ENCODE results near the gene TMEM106C.
"Not testable (repeated sequence)": the region's sequence is repeated elsewhere in the genome, so short reads cannot be mapped to it uniquely, and the experiment has no call there.

Gene TMEM106C

DNA sequence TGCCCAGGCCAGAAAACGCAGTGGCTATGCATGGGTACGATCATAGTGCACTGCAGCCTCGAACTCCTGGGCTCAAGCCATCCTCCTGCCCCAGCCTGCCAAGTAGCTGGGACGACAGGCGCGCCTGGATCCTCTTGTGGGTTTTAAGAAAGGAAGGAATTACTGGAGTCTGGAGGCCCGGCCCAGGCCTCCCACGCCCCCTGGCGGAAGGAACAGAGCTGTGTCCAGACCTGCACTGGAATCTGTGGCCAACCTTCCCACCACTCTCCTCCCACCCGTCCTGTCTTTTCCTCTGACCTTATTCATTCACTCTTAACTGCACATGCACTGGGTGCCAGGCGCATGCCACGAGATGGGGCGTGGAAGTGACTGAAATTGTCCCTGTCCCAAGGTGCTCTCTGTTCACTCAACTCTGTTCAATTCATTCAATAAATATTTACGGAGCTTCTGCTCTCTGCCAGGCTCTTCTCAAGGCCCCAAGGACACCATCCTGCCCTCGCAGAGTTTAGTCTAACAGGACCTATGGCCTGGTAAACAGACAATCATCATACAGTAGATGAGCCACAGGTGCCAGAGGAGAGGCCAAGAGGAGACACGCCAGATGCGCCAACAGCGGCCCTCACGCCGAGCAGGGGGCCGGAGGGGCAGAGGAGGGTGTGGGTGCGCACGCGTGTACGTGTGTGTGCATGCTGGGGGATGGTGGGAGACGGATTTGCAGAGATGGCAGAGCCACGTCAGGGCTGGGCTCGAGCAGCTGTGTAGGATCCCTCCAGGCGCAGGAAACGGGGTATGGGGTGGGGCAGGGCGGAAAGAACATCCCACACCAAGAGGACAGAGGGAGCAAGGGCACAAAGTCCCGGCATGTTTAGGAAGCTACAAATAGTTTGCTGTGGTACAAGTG lies 13.7 kb upstream of the TMEM106C start:
- peak; percentile 25 for DNase-seq (ENCODE audit: low read depth)

DNA sequence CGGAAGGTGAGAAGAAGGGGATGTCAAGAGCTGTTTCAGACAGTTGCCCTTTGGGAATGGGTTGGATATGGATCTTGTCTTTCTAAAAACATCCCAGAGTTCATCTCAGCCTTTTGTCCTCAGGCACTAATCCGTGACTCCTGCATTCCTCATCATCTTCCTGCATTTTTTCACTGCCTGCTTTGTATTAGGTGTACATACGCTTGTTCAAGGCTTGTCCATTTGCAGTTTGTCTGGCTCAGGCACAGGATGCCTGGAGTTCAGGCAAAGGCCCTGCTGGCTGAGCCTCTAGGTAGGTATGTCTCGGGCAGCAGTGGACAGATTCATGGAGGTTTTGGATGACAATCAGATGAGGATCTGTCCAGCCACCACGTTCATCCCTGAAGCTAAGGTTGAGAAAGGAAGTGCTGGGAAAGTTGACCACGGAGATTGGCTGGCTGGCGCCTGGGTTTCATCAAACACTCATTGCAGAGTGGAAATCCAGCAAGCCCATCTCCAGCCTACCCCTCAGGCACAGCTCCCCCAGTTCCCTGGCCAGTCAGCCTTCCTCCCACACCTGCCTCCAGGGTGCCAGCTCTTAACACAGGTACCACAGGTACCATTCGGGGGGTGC lies 12.4 kb upstream of the TMEM106C start:
- DNase-seq (ENCODE audit: low read depth), result no peak

DNA sequence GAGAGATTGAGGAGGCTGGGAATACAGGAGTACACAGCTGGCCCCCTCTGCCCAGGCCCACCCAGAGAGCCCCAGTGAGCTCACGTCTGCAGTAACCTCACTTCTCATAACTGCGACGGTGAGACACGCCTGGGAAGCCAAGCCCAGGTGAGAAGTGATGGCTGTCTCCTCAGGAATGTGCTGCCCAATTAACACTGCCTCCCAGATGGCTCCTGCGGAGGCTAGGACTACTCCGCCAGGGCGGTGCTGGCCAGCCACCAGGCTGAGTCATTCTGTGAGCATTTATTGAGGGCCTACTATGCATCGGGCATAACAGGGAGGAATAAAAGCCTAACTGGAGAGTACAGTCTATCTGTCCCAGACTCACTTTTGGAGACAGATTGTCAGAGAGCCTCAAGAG lies 9.3 kb upstream of the TMEM106C start:
- no peak for DNase-seq (ENCODE audit: low read depth)

DNA sequence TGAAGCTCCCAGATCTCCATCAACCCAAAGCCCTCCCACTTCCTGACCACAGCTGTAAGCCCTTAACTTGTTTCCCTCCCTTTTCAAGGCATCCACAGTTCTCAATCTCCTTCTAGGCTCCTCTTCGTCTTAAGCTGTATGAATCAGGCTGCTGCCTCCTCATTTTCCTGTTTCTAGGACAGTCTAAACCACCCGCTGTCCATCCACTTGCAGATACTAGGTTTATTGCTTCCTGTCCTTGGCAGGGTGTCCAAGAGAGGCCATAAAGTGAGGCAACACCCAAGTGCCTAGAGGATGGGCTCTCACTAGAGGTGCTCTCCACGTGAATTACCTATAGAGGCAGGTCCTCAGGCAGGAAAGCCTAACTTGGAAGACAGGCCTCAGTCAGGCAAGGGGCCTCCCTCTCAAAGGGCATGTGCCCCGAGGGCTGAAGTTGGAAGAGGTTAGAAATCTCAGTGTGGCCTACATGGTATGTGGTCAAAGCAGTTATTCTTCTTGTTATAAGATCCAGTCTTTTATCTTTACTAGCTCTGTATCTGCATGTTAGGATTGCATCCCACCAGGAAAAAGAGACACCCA lies 8.8 kb upstream of the TMEM106C start:
- no peak for DNase-seq (ENCODE audit: low read depth)

DNA sequence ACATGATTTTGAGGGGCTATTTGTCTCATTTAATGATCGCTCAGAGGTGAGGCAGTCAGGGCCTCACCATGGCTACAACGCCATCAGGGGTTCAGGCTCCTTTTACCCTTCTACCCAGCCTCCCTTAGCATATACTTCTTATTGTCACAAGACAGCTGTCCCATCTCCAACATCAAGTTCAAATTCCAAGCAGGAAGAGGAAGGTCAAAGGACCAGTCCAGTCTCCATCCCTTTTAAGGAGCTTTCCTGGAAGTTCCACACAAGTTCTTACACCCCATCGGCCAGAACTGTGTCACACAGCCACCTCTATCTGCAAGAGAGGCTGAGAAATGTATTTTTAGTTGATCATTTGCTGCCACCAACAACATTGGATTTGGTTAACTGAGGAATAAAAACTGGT lies 8.3 kb upstream of the TMEM106C start:
- DNase-seq (ENCODE audit: low read depth), result no peak

DNA sequence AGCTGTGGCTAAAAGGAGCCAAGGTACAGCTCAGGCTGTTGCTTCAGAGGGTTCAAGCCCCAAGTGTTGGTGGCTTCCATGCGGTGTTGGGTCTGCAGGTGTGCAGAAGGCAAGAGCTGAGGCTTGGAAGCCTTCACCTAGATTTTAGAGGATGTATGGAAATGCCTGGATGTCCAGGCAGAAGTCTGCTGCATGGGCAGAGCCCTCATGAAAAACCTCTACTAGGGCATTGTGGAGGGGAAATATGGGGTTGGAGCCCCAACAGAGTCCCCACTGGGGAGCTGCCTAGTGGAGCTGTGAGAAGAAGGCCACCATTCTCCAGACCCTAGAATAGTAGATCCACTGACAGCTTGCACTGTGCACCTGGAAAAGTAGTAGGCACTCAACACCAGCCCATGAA lies 5.7 kb upstream of the TMEM106C start:
- not testable (repeated sequence) for DNase-seq (ENCODE audit: low read depth)

DNA sequence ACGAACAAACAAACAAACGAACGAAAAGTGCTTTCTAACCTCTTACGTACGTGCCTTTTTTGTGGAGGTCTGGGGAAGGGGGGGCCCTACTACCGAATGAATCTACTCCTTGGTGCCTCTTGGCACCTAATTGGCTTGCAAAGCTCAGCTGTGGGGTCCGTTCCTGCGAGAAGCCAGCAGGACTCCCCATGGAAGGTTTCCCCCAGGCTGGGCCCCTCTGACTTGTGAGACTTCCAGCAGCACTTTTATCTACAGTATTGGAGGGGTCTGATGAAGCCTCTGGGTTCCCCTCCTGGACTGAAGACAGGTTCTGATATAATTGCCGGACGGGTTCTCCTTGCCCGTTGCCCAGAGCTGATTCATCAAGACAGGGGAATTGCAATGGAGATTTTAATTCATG lies 1.2 kb upstream of the TMEM106C start:
- DNase-seq (ENCODE audit: low read depth), result no peak

DNA sequence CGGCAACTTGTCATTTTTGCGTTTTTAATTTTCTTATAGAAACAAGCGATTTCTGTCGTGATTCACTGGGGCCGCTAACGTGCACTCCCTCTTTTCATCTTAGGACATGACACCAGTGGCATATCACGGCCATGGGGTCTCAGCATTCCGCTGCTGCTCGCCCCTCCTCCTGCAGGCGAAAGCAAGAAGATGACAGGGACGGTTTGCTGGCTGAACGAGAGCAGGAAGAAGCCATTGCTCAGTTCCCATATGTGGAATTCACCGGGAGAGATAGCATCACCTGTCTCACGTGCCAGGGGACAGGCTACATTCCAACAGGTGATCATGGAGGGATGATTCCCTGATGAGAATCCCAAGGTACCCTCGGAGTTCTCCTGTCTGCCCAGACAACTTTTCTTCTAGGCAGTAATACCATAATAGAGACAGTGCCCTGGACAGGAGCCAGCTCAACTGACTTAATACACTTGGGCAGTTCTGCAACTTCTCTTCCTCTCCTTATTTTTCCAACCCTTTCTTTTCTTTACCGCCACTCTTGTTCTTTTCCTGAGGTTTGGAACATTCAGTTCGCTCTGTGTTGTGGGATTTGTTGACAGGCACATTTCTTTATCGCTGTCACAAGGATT lies 821 bp downstream of the TMEM106C start:
- DNase-seq (ENCODE audit: low read depth), result no peak

DNA sequence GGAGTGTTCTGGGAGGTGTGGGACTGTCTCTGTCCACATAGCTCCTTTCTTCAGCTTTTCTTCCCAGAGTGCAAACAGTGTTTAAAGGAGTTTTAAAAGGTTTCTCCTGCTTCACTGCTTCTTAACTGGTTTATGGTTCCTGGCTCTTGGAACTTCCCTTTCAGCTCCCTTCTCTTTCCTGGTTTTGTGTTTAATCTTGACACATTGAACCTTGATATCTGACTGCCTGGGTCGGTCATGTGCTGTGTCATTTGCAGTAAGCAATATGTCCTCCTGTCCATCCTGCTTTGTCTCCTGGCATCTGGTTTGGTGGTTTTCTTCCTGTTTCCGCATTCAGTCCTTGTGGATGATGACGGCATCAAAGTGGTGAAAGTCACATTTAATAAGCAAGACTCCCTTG lies 2.2 kb downstream of the TMEM106C start:
- DNase-seq (ENCODE audit: low read depth), result no peak

DNA sequence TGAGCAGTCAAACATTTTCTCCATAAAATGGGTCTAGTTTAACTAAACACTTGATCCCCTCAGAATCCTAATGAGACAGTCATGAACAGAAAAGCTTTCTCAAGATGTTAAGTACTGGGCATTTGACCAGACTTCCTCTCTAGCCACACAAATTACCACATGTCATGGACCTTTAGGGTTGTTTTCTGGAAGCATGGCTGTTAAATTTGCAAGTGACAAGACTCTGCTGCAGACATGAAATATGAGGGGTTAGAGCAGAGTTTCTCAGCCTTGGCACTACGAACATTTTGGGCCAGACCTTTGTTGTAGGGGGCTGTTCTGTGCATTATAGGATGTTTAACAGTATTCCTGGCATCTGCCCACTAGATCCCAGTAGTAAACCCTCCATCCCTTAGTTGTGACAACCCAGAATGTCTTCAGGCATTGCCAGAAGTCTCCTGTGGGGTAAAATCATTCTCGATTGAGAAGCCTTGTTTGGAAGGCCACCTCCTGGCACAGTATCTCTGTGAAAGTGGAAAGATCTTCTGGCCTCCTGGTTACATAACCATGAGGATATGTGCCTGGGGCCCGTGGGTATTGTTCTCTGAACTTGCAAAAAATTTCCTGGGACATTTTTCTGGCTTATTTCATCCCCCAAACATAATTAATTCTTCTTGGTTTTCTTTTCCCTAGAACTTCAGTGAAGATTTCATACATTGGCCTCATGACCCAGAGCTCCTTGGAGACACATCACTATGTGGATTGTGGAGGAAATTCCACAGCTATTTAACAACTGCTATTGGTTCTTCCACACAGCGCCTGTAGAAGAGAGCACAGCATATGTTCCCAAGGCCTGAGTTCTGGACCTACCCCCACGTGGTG lies 4.3 kb downstream of the TMEM106C start:
- DNase-seq (ENCODE audit: low read depth), result no peak

DNA sequence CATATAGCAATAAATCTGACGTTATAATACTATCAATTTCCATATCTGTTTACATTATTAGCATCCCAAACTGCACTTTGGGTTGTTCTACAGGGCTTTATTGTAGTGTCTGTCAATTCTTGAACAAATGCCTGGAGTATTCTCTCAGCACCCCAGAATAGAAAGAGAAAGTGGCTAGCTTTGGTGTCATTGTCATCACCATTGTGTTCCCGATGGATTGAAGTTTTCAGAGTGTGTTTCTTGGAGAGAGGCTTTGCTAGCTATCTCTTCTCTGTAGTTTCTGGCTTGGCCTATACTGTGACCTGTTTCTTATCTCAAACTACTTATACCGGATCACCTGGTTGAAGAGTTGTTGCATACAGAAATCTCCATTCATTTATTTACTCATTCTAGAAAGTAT lies 6.4 kb downstream of the TMEM106C start:
- no peak for DNase-seq (ENCODE audit: low read depth)

DNA sequence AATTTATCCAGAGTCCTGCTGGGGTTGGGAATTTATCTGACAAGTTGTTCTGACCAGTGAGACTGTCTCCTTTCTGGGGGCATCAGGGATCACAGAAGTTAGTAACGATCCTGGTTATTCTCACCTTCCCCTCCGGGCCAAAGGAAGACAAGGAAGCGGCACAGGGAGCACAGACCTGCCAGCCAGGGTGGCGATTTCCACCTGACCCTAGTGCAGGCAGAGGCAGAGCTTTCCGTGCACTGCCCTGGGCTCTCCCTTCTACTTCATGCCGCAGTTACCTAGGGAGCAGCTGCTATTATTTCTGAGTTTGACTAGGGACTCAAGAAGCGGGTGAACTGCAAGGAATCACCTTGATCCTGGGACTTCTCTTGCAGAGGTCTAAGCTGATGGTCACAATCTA lies 7.4 kb downstream of the TMEM106C start:
- DNase-seq (ENCODE audit: low read depth), result no peak

DNA sequence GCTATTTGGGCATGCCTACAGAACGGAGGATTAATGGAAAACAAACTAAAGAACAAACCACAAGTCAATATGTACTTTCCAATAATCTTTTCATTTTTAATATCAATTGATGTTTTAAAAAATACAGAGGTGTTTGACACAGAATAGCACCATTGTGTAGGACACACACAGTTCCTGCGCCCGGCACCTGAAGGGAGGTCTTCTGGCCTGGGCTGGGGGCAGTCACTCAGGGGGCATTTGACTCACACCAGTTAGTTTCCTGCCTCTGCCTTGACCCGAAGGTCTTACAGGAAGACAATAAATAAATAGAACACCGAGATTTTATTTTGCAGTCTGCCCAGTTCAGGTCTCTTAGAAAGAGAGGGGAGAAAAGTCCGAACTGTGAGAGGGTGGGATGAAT lies 9.5 kb downstream of the TMEM106C start:
- DNase-seq (ENCODE audit: low read depth), result no peak

DNA sequence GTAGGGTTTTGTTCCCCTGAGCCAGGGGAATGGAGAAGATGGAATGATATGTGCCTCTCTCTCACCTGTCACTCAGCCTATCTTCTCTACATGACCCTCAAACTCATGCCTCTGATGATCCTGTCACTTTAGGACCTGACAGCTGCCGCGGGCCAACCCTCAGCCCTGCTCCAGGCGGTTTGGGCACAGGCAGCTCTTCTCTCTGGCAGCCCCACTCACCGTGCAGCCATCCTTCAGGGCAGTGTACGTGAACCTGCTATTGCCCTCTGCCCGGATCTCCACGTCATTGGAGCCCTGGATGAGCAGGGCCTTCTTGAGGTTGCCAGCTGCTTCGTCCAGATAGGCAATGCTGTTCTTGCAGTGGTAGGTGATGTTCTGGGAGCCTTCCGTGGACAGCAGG lies 10.5 kb downstream of the TMEM106C start:
- DNase-seq (ENCODE audit: low read depth), result no peak

DNA sequence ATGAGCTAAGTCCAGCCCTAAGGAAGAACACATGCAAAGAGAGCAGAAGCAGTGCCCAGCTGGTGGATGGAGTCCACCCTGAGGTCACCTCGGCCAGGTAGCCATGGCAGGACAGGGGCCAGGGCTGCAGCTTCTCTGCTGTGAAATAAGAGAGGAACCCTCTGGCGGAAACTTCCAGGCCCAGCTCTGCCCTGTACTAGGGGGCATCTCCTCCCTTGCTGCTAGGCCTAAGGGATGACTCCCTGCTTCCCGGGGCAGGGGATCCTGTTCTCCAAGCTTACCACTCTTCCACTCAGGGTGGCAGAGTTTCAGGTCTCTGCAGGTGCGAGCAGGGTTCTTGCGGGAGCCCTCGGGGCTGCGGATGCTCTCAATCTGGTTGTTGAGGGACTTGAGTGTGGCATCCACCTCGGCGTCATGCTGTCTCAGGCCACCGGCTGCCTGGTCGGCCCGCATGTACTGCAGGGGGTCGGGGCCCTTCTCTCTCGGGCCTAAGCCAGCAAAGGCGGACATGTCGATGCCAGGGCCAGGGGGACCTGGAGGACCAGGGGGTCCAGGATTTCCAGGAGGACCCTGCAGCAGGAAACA lies 11.7 kb downstream of the TMEM106C start:
- no peak for DNase-seq (ENCODE audit: low read depth)

DNA sequence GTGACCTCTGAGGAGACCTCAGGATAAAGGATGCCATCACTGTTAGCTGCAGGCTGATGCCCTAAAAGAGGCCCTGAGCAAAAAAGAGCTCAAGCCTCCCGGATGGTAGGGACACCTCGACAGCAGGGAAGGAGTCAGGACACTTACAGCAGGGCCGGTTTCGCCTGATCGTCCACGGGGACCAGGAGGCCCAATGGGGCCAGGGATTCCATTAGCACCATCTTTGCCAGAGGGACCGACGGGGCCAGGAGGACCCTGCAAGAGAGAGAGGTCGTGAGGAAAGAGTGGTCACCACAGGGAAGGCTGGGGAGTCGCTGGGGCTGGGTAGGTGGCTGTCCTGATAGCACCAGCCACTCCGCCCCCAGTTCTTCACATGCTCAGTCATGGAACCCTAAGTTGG lies 12.4 kb downstream of the TMEM106C start:
- DNase-seq (ENCODE audit: low read depth), result no peak

DNA sequence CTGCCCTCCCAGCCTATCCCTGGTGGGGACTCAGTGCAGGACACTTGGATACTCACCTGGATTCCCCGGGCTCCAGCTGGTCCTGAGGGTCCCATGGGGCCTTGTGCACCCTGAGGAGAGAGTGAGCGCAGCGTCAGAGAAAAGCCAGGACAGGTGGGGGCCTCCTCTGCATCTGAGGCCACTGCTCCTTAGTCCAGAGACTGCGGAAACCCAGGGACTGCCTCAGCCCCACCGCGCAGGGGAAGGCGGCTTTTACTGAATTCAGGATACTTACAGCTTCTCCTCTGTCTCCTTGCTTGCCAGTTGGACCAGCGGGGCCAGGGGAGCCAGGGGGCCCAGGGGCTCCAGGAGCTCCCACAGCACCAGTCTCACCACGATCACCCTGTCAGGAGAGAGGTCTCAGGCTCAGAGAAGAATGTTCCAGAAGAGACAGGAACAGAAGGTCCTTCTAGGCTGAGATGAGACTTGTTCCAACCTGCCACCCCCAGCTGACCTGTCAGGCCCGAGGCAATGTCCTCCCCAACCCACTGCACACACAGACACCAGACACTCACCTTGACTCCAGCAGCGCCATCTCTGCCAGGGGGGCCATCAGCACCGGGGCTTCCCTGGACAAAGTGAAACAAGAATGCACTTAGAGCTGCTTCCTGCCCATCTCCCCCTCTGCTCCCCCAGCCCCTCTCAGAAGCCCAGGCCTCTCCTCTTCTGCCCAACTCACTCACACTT lies 13.8 kb downstream of the TMEM106C start:
- DNase-seq (ENCODE audit: low read depth), result no peak

DNA sequence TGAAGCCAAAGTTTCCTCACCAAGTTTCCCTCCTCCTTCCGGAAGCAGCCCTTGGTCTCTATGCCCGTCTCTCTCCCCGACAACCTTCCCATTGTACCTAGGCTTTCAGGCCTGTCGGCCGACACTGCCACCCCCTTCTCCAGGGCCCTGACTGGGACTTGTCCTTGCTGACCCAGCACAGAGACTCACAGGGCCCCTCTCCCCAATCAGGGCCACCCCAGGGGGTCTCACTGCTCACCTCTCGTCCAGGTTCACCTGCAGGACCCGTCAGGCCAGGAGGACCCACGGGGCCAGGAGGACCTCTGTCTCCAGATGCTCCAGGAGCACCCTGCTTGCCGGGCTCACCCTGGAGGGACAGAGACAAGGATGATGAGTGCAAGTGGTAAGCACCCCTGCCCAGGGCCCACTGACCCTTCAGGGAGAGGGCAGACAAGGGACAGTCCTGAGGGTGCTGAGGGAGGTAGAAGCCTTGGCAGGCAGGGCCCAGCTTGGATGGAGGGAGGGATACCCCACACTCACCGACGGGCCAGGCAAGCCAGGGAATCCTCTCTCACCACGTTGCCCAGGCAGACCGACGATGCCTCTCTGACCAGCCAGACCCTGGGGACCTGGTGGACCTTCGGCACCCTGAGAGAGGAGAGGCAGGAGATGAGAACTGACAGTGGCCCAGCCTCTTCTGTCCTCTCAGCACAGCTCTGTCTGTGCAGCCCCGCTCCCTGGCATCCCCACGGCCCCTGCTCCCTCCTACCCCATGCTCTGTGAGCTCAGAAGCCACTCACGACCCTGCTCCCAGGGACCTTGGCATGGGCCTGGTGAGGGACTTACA lies 14.6 kb downstream of the TMEM106C start:
- DNase-seq (ENCODE audit: low read depth), result no peak

DNA sequence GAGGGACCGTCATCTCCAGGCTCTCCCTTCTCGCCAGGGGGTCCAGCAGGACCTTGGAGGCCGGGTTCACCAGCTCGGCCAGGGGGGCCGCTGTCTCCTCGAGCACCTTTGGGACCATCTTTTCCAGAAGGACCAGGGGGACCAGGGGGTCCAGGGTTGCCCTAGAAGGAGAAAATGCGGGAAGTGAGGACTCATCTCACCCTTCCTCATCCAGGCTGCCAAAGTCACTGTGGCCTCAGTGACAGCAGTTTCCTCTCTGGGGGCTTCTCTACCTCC lies 15.1 kb downstream of the TMEM106C start:
- no peak for DNase-seq (ENCODE audit: low read depth)

DNA sequence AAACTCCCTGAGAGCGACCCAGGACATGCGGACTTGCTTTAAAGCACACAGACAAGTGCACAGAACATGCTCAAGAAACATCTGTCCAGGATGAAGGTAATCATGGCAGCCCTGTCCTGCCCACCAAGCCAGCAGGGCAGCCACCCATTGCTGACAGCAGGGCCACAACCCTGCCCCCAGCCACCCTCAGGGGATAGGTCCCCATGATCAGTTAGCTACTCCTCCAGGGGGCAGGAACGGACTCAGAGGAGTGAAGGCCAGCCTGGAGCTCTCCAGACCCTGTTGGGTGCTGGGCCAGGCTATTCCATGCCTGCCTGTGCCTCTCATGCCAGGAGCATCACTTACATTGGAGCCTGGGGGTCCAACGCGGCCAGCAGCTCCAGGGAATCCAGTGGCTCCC lies 15.8 kb downstream of the TMEM106C start:
- DNase-seq (ENCODE audit: low read depth), result no peak

All from T follicular helper cell (primary cell).